ENCODE results near the gene PRDM15. TPM values are rescaled to one million over a fixed set of nuclear protein-coding genes. Genes with fewer than 3 reads are reported as not detected.

Gene PRDM15
- total RNA-seq, 1 donor from 2014 or later, result 10.2 TPM

DNA sequence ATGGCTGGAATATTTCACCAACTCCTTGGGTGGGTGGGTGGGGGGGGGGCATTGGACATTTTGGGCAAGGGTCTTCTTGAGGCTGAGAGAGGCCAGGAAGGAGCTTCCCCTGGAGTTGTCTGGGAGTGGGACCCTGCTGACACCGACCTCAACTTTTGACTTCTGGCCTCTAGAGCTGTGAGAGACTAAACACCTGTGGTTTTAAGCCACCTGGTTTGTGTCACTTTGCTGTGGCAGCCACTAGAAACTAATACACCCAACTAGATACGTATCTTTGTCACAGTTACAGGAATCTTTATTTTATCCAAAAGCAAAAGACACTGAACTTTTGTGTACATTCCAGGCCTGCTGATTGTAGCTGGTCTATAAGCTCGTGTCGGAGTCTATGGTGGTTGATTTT is 102.4 kb downstream of the PRDM15 start:
- peaks cover 7% of the 10 kb centered on the region for H3K27me3 Mint-ChIP-seq (ENCODE audit: unreplicated experiment)
- H3K36me3 Mint-ChIP-seq (ENCODE audit: unreplicated experiment), result peaks cover 4% of the 10 kb centered on the region
- H3K9me3 Mint-ChIP-seq (ENCODE audit: unreplicated experiment), result no peaks in the 10 kb centered on the region
- no peak for DNase-seq
- no peak overlapping the region for H3K4me3 Mint-ChIP-seq (ENCODE audit: unreplicated experiment)
- H3K4me1 Mint-ChIP-seq (ENCODE audit: low read depth, unreplicated experiment), result peaks cover 6% of the 10 kb centered on the region
- TF ChIP-seq, protein P1, sequence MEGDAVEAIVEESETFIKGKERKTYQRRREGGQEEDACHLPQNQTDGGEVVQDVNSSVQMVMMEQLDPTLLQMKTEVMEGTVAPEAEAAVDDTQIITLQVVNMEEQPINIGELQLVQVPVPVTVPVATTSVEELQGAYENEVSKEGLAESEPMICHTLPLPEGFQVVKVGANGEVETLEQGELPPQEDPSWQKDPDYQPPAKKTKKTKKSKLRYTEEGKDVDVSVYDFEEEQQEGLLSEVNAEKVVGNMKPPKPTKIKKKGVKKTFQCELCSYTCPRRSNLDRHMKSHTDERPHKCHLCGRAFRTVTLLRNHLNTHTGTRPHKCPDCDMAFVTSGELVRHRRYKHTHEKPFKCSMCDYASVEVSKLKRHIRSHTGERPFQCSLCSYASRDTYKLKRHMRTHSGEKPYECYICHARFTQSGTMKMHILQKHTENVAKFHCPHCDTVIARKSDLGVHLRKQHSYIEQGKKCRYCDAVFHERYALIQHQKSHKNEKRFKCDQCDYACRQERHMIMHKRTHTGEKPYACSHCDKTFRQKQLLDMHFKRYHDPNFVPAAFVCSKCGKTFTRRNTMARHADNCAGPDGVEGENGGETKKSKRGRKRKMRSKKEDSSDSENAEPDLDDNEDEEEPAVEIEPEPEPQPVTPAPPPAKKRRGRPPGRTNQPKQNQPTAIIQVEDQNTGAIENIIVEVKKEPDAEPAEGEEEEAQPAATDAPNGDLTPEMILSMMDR (IDR thresholded peaks at IDR 0.05; ENCODE audit: partially characterized antibody, unreplicated experiment), result no peak
- no peak overlapping the region for H3K27ac Mint-ChIP-seq (ENCODE audit: unreplicated experiment)

DNA sequence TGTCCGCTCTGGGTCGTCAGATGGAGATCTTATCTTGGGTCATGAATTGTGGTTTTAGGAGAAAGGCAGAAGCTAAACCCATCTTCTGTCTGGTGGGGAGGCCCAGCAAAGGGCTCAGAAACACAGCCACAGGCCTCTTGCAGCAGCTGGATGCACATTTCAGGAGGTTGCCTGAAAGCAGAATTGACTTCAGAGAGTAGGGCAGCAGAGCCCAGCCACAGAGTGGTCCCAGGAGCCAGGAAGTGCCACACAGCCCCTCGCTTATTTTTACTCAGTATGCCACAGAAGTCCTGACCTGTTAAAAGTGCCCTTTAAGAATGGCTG is 104.0 kb downstream of the PRDM15 start:
- Mint-ChIP-seq H3K36me3 (ENCODE audit: unreplicated experiment) (peaks cover 4% of the 10 kb centered on the region), H3K9me3 (ENCODE audit: unreplicated experiment) (no peaks in the 10 kb centered on the region), H3K27me3 (ENCODE audit: unreplicated experiment) (peaks cover 12% of the 10 kb centered on the region), H3K4me3 (ENCODE audit: unreplicated experiment) (no peak overlapping the region), H3K27ac (ENCODE audit: unreplicated experiment) (no peak overlapping the region), H3K4me1 (ENCODE audit: low read depth, unreplicated experiment) (peaks cover 11% of the 10 kb centered on the region)
- no peak for DNase-seq
- TF ChIP-seq, protein P1 (IDR thresholded peaks at IDR 0.05; ENCODE audit: partially characterized antibody, unreplicated experiment), result no peak

DNA sequence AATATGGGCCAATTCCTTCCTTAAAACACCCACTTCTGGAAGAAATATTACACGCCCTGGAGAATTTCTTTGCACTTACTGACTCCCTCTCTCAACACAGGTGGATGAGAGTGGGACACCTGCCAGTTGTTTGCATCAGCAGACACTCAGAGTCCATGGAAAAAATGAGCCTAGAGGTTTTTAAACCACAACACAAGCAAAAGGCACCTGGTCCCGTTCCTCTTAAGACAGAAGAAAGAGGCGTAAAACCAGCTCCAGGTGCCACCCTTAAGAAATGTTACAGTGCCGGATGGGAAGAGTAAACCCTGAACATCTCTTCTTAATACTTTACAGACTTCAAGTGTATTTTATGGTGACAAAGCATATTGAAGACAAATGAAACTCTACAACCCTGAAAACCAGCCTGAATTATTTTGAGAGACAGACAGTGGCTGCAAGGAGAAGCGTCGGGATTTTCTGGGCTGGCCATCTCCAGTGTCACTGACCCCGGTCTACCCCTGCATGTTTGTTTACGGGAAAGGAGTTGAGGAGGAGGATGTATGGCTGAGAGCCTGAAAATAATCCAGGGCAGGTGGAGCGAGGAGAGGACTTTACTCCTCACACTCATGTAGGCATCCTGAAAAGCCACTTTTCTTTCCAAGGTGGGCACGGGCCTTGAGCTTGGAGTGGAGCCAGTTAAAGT is 104.5 kb downstream of the PRDM15 start:
- TF ChIP-seq, protein P1 (IDR thresholded peaks at IDR 0.05; ENCODE audit: partially characterized antibody, unreplicated experiment), result no peak
- Mint-ChIP-seq H3K4me3 (ENCODE audit: unreplicated experiment) (no peak overlapping the region), H3K27ac (ENCODE audit: unreplicated experiment) (no peak overlapping the region), H3K4me1 (ENCODE audit: low read depth, unreplicated experiment) (peaks cover 10% of the 10 kb centered on the region), H3K27me3 (ENCODE audit: unreplicated experiment) (peaks cover 11% of the 10 kb centered on the region), H3K9me3 (ENCODE audit: unreplicated experiment) (no peaks in the 10 kb centered on the region), H3K36me3 (ENCODE audit: unreplicated experiment) (peaks cover 4% of the 10 kb centered on the region)
- DNase-seq, result no peak

DNA sequence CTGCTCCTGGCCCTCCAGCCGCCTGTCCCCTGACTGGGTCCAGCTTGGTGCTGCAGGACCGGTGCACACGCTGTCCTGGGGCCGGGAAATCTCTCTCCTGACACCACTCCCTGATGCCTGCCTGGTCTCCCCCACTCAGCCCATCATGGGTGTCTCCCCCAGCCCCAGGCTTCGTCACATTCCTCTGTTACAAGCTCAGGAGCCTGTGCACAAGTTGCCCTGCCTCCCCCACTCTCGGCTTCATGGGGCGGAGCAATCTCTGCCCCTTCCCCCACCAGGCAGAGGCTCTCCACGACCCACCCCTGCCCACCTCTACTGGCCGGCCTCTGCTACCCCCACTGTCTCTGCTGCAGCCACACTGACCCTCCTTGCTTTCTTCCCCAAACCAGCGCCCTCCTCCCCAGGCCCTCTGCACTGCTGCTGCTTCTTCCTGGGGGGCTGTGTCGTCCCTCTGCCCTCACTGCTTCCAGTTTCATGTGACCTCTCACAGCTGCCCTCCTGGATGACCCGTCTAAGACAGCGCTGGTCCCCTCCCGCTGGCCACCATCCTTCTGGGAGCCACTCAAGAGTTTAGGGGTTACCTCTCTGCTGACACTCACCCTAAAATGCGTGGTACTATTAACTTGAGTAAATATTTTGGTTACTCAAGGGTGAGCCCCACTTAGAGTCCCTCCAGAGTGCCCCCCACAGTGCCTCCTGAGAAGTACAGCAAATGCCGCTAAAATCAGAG is 106.6 kb downstream of the PRDM15 start:
- Mint-ChIP-seq H3K27ac (ENCODE audit: unreplicated experiment) (no peak overlapping the region), H3K4me3 (ENCODE audit: unreplicated experiment) (no peak overlapping the region), H3K36me3 (ENCODE audit: unreplicated experiment) (peaks cover 4% of the 10 kb centered on the region), H3K4me1 (ENCODE audit: low read depth, unreplicated experiment) (peaks cover 15% of the 10 kb centered on the region), H3K9me3 (ENCODE audit: unreplicated experiment) (peaks cover 2% of the 10 kb centered on the region), H3K27me3 (ENCODE audit: unreplicated experiment) (peaks cover 12% of the 10 kb centered on the region)
- no peak for DNase-seq
- TF ChIP-seq, protein P1 (IDR thresholded peaks at IDR 0.05; ENCODE audit: partially characterized antibody, unreplicated experiment), result no peak

DNA sequence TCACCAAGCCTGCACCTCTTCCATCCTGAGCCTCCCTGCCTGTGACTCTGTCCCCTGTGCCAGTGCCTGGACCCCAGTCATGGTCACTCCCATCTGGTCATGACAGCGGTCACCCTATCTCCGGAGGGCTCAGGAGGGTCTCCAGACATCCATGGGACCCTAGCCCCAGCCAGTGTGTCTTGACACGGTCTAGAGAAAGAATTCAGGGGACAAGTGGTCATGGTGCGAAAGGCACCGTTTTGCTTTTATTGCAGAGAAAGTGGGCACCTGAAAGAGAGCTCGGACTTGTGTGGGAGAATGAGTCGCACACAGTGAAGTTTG is 107.6 kb downstream of the PRDM15 start:
- H3K4me1 Mint-ChIP-seq (ENCODE audit: low read depth, unreplicated experiment), result peaks cover 20% of the 10 kb centered on the region

More for the DNA sequence above, 107.6 kb downstream of the PRDM15 start:
- Mint-ChIP-seq H3K36me3 (ENCODE audit: unreplicated experiment) (peaks cover 8% of the 10 kb centered on the region), H3K27me3 (ENCODE audit: unreplicated experiment) (peaks cover 16% of the 10 kb centered on the region), H3K27ac (ENCODE audit: unreplicated experiment) (no peak overlapping the region), H3K9me3 (ENCODE audit: unreplicated experiment) (peaks cover 2% of the 10 kb centered on the region), H3K4me3 (ENCODE audit: unreplicated experiment) (no peak overlapping the region)
- TF ChIP-seq, protein P1 (IDR thresholded peaks at IDR 0.05; ENCODE audit: partially characterized antibody, unreplicated experiment), result no peak
- DNase-seq, result no peak
